ENCODE measurements around the gene PAN3. TPM values are rescaled to one million over a fixed set of nuclear protein-coding genes. Genes with fewer than 3 reads are reported as not detected.

PAN3 gene
- total RNA-seq, 2 experiments from 2014 or later: 56.9 to 59.5 TPM

DNA sequence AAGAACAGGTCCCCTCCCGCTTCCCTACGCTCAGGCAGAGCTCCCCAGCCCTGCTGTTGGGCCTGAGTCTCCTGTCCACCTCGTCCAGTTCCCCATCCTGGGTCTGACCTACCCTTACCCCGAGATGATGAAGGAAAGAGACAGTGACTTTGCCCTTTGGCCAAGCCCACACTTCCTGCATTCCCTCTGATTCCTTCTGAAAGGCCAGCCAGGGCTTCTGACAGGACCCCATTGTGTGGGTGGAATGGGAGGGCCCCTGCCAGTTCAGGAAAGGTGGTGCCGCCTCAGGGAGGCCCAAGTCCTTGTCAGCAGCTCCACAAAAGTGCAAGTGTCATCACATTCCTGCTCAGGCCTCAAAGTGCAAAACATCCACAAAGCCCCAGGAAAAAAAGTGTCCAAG, 177.8 kb downstream of the PAN3 start:
- Mint-ChIP-seq H3K27ac (no peak overlapping the region), H3K4me1 (ENCODE audit: low read depth) (no peaks in the 10 kb centered on the region), H3K4me3 (no peak overlapping the region), H3K27me3 (no peaks in the 10 kb centered on the region), H3K36me3 (ENCODE audit: low read depth) (no peaks in the 10 kb centered on the region), H3K9me3 (no peaks in the 10 kb centered on the region)
- H3K4me3 ChIP-seq (ENCODE audit: low read length): no peak overlapping the region
- intact Hi-C loops (cut with DNase I, micrococcal nuclease): no loop called here
- ATAC-seq (ENCODE audit: poor library complexity) (no peak), DNase-seq (no peak)
- H3K27ac ChIP-seq (ENCODE audit: low read depth in 1 of 2, low read length in 2 of 2): no peak overlapping the region
- TF ChIP-seq, protein P1, sequence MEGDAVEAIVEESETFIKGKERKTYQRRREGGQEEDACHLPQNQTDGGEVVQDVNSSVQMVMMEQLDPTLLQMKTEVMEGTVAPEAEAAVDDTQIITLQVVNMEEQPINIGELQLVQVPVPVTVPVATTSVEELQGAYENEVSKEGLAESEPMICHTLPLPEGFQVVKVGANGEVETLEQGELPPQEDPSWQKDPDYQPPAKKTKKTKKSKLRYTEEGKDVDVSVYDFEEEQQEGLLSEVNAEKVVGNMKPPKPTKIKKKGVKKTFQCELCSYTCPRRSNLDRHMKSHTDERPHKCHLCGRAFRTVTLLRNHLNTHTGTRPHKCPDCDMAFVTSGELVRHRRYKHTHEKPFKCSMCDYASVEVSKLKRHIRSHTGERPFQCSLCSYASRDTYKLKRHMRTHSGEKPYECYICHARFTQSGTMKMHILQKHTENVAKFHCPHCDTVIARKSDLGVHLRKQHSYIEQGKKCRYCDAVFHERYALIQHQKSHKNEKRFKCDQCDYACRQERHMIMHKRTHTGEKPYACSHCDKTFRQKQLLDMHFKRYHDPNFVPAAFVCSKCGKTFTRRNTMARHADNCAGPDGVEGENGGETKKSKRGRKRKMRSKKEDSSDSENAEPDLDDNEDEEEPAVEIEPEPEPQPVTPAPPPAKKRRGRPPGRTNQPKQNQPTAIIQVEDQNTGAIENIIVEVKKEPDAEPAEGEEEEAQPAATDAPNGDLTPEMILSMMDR (IDR thresholded peaks at IDR 0.05): no peak
- no peaks in the 10 kb centered on the region for H3K9me3 ChIP-seq (ENCODE audit: control insufficient read depth in 1 of 2, insufficient read depth in 1 of 2, low read length in 2 of 2)
- CTCF ChIA-PET: interaction anchor here (2.4 kb wide), 1 partner anchor 8 kb away, joined by 6 read pairs; no protein-coding TSS in a partner anchor
- no peaks in the 10 kb centered on the region for H3K4me1 ChIP-seq (ENCODE audit: insufficient read depth, low read length)
- no peaks in the 10 kb centered on the region for H3K27me3 ChIP-seq (ENCODE audit: control insufficient read depth in 1 of 2, insufficient read depth in 2 of 2, low read length in 2 of 2)
- no peaks in the 10 kb centered on the region for H3K36me3 ChIP-seq (ENCODE audit: insufficient read depth, low read length)
- POLR2A ChIA-PET: no interaction called here

DNA sequence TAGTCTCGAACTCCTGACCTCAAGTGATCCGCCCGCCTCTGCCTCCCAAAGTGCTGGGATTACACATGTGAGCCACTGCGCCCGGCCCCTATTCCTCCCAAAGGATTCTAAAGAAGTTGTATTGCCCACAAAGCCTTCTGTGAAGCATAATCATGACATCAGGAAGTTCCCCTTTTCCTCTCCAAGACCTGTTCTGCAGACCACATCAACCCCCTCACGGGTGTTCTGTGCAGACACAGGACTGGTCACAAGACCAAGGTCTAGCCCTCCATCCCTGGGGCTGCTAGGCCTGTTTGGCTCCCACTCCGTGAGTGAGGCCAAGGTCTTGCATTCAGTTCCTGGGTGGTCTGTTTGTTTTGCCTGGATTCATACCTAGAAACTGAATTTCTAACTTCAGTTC, 178.5 kb downstream of the PAN3 start:
- H3K27me3 ChIP-seq (ENCODE audit: control insufficient read depth in 1 of 2, insufficient read depth in 2 of 2, low read length in 2 of 2): no peaks in the 10 kb centered on the region
- no peaks in the 10 kb centered on the region for H3K27me3 Mint-ChIP-seq
- H3K4me3 ChIP-seq (ENCODE audit: low read length): no peak overlapping the region
- DNase-seq (no peak), ATAC-seq (ENCODE audit: poor library complexity) (no peak)
- H3K4me3 Mint-ChIP-seq: no peak overlapping the region
- no peaks in the 10 kb centered on the region for H3K36me3 Mint-ChIP-seq (ENCODE audit: low read depth)
- intact Hi-C loops (cut with DNase I, micrococcal nuclease): no loop called here
- TF ChIP-seq, protein P1 (IDR thresholded peaks at IDR 0.05): no peak
- H3K4me1 ChIP-seq (ENCODE audit: insufficient read depth, low read length): no peaks in the 10 kb centered on the region
- no peak overlapping the region for H3K27ac ChIP-seq (ENCODE audit: low read depth in 1 of 2, low read length in 2 of 2)
- H3K9me3 ChIP-seq (ENCODE audit: control insufficient read depth in 1 of 2, insufficient read depth in 1 of 2, low read length in 2 of 2): no peaks in the 10 kb centered on the region
- H3K4me1 Mint-ChIP-seq (ENCODE audit: low read depth): no peaks in the 10 kb centered on the region
- H3K9me3 Mint-ChIP-seq: no peaks in the 10 kb centered on the region
- no peaks in the 10 kb centered on the region for H3K36me3 ChIP-seq (ENCODE audit: insufficient read depth, low read length)
- ChIA-PET POLR2A (no interaction called here), CTCF (no interaction called here)
- no peak overlapping the region for H3K27ac Mint-ChIP-seq

DNA sequence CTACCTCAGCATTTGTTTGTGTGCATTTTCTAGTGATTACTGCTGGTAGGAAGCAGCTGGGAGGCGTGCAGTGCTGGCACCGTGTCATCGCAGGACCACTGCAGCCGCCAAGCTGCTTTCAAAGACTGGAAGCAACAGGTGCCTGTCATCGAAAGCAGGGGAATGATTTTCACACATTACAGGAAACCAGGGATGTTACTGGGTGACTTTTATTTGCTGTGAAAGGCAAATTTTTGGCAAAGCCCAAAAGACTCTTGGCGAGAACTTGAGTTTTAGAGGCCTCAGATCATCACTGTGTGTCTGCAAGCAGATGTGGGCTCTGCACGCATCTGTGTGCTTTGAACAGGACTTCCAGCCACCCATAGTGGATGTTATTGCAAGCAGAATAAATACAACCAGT, 180.2 kb downstream of the PAN3 start:
- H3K4me1 Mint-ChIP-seq (ENCODE audit: low read depth): no peaks in the 10 kb centered on the region
- TF ChIP-seq, protein P1 (IDR thresholded peaks at IDR 0.05): no peak
- no peaks in the 10 kb centered on the region for H3K27me3 Mint-ChIP-seq
- ATAC-seq (ENCODE audit: poor library complexity) (no peak), DNase-seq (no peak)
- H3K36me3 Mint-ChIP-seq (ENCODE audit: low read depth): no peaks in the 10 kb centered on the region
- intact Hi-C loops (cut with DNase I, micrococcal nuclease): no loop called here
- ChIA-PET CTCF (no interaction called here), POLR2A (no interaction called here)
- H3K27ac Mint-ChIP-seq: no peak overlapping the region
- H3K9me3 Mint-ChIP-seq: no peaks in the 10 kb centered on the region
- Histone ChIP-seq H3K4me1 (ENCODE audit: insufficient read depth, low read length) (no peaks in the 10 kb centered on the region), H3K27ac (ENCODE audit: low read depth in 1 of 2, low read length in 2 of 2) (no peak overlapping the region), H3K4me3 (ENCODE audit: low read length) (no peak overlapping the region), H3K9me3 (ENCODE audit: control insufficient read depth in 1 of 2, insufficient read depth in 1 of 2, low read length in 2 of 2) (no peaks in the 10 kb centered on the region), H3K27me3 (ENCODE audit: control insufficient read depth in 1 of 2, insufficient read depth in 2 of 2, low read length in 2 of 2) (no peaks in the 10 kb centered on the region), H3K36me3 (ENCODE audit: insufficient read depth, low read length) (no peaks in the 10 kb centered on the region)
- H3K4me3 Mint-ChIP-seq: no peak overlapping the region

Data from CD4-positive, alpha-beta T cell (primary cell).